Nephron progenitor cell (in vitro differentiated cells): ENCODE measurements around the gene DCDC2C.

Experiments used
- DNase-seq: peaks from one replicate; pipeline ENCODE4 v3.0.0; 2021
- H3K27ac Mint-ChIP-seq: 2 replicates; pipeline ENCODE4 v1.8.0; 2021; ENCODE audit warnings: mild to moderate bottlenecking, moderate library complexity, mixed read lengths
- H3K27me3 Mint-ChIP-seq: 2 replicates; pipeline ENCODE4 v1.8.0; 2021; ENCODE audit warnings: mild to moderate bottlenecking, low read depth, mixed read lengths; ENCODE audit not compliant: poor library complexity
- H3K36me3 Mint-ChIP-seq: 2 replicates; pipeline ENCODE4 v1.8.0; 2021; ENCODE audit warnings: low read depth, mixed read lengths
- H3K4me1 Mint-ChIP-seq: 2 replicates; pipeline ENCODE4 v1.8.0; 2021; ENCODE audit warnings: mixed read lengths
- H3K4me3 Mint-ChIP-seq: 2 replicates; pipeline ENCODE4 v1.8.0; 2021; ENCODE audit warnings: mild to moderate bottlenecking, moderate library complexity, mixed read lengths
- H3K9me3 Mint-ChIP-seq: 2 replicates; pipeline ENCODE4 v1.8.0; 2021; ENCODE audit warnings: mild to moderate bottlenecking, moderate library complexity, mixed read lengths
- TF ChIP-seq, protein P1 (sequence below): fragments of 200-600 bp; sonication (generic); IDR thresholded peaks from 2 replicates; pipeline ENCODE4 v1.5.0; 2021; ENCODE audit warnings: antibody characterized with exemption

Gene DCDC2C

DNA sequence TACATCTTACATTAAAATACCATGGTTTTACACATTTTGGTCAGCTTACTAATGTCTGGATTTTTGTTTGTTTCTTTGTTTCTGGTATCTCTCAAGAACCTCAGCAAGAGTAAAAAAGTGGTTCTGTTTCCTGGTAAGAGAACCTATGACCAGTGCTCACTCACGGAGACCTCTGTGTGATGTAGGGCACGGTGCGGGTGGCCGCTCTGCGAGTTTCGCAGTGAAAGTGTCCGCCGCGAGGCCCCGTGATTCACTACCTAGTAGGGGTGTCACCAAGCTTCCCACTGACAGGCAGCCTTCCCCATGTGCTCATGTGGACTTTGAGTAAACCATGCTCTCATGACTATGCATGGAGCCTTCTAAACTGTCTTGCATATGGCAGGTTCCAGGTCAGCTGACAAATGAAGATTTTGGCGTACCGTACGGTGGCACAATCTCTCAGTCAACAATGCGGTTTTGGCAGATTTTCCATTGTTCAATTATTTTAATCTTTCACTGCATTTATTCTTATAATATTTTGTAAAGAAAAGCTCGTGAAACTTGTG is 137.3 kb downstream of the DCDC2C start:
- Mint-ChIP-seq H3K4me1 (peaks cover 11% of the 10 kb centered on the region), H3K9me3 (peaks cover 5% of the 10 kb centered on the region), H3K27me3 (peaks cover 19% of the 10 kb centered on the region), H3K36me3 (no peaks in the 10 kb centered on the region), H3K4me3 (no peak overlapping the region), H3K27ac (no peak overlapping the region)
- DNase-seq = no peak
- TF ChIP-seq, protein P1, sequence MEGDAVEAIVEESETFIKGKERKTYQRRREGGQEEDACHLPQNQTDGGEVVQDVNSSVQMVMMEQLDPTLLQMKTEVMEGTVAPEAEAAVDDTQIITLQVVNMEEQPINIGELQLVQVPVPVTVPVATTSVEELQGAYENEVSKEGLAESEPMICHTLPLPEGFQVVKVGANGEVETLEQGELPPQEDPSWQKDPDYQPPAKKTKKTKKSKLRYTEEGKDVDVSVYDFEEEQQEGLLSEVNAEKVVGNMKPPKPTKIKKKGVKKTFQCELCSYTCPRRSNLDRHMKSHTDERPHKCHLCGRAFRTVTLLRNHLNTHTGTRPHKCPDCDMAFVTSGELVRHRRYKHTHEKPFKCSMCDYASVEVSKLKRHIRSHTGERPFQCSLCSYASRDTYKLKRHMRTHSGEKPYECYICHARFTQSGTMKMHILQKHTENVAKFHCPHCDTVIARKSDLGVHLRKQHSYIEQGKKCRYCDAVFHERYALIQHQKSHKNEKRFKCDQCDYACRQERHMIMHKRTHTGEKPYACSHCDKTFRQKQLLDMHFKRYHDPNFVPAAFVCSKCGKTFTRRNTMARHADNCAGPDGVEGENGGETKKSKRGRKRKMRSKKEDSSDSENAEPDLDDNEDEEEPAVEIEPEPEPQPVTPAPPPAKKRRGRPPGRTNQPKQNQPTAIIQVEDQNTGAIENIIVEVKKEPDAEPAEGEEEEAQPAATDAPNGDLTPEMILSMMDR = no peak

DNA sequence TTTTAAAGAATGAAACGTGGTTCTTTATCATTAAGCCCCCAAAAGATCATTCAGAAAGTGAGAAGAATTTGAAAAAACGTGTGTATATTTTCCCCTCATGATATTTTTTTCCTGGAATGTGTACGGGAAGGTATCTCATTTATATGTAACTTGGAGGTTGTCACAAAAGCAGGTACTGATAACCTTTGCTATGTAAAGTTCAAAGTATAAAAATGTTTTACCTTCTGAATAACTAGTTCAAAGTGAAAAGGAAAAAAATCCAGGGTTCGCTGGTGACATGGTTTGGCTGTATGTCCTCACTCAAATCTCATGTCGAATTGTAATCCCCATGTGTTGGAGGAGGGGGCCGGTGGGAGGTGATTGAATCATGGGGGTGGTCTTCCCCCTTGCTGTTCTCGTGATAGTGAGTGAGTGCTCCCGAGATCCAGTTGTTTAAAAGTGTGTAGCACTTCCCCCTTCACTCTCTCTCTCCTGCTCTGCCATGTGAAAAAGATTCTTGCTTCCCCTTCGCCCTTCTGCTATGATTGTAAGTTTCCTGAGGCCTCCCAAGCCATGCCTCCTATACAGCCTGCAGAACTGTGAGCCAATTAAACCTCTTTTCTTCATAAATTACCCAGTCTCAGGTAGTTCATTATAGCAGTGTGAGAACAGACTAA is 144.2 kb downstream of the DCDC2C start:
- Mint-ChIP-seq H3K36me3 (no peaks in the 10 kb centered on the region), H3K4me1 (no peaks in the 10 kb centered on the region), H3K27ac (no peak overlapping the region), H3K9me3 (peaks cover 15% of the 10 kb centered on the region), H3K4me3 (no peak overlapping the region), H3K27me3 (peaks cover 35% of the 10 kb centered on the region)
- TF ChIP-seq, protein P1 = no peak
- no peak for DNase-seq

- TF ChIP-seq, protein P1 = no peak
- DNase-seq = no peak
- Mint-ChIP-seq H3K27me3 (peaks cover 31% of the 10 kb centered on the region), H3K27ac (no peak overlapping the region), H3K4me1 (no peaks in the 10 kb centered on the region), H3K36me3 (no peaks in the 10 kb centered on the region), H3K4me3 (no peak overlapping the region), H3K9me3 (peaks cover 27% of the 10 kb centered on the region)
These were observed 145.4 kb downstream of the DCDC2C start for GRCh38 chr2:3848776-3849175.

GRCh38 chr2:3849213-3849612 is 145.8 kb downstream of the DCDC2C start:
- no peak for DNase-seq
- Mint-ChIP-seq H3K4me1 (no peaks in the 10 kb centered on the region), H3K9me3 (peaks cover 31% of the 10 kb centered on the region), H3K27me3 (peaks cover 29% of the 10 kb centered on the region), H3K36me3 (no peaks in the 10 kb centered on the region), H3K27ac (no peak overlapping the region), H3K4me3 (no peak overlapping the region)
- TF ChIP-seq, protein P1 = no peak

GRCh38 chr2:3857576-3857975 is 154.2 kb downstream of the DCDC2C start:
- Mint-ChIP-seq H3K36me3 (no peaks in the 10 kb centered on the region), H3K27ac (no peak overlapping the region), H3K4me1 (no peaks in the 10 kb centered on the region), H3K4me3 (no peak overlapping the region), H3K9me3 (peaks cover 31% of the 10 kb centered on the region), H3K27me3 (peaks cover 10% of the 10 kb centered on the region)
- TF ChIP-seq, protein P1 = no peak
- no peak for DNase-seq
